NOMO-1 treated with DMSO at 0.1 percent for 48 hours (cell line): Measurements from ENCODE around the gene XAB2.

ENCODE experiments used
- DNase-seq: peaks from one replicate; lab custom pipeline; 2025; ENCODE audit not compliant: unreplicated experiment; lab: John Stamatoyannopoulos, UW

XAB2 gene

GRCh38 chr19:7633698-7634097, 4.4 kb upstream of the XAB2 start, which contains the start of gene PCP2:
Gene PCP2 (minus strand): TSS chr19:7633719. CDS start chr19:7633457, 262 bp downstream.
- DNase-seq = no peak

- DNase-seq = no peak
These were observed 3.2 kb upstream of the XAB2 start for GRCh38 chr19:7632340-7633203.

GRCh38 chr19:7631577-7631976, 2.2 kb upstream of the XAB2 start:
- no peak for DNase-seq

- no peak for DNase-seq
These were observed 595 bp downstream of the XAB2 start for GRCh38 chr19:7628589-7629311.

- DNase-seq = no peak
These were observed 2.2 kb downstream of the XAB2 start for GRCh38 chr19:7627166-7627565.

- DNase-seq = no peak
These were observed 3.5 kb downstream of the XAB2 start for GRCh38 chr19:7625763-7626372.

- DNase-seq = no peak
These were observed 4.5 kb downstream of the XAB2 start for GRCh38 chr19:7624810-7625209.

GRCh38 chr19:7623725-7624603, 5.4 kb downstream of the XAB2 start:
- no peak for DNase-seq

GRCh38 chr19:7622933-7623685, 6.2 kb downstream of the XAB2 start:
- no peak for DNase-seq

- no peak for DNase-seq
These were observed 8.6 kb downstream of the XAB2 start for GRCh38 chr19:7620442-7621412.

- DNase-seq = no peak
These were observed 9.5 kb downstream of the XAB2 start for GRCh38 chr19:7619671-7620441.

- DNase-seq = no peak
These were observed 10.4 kb downstream of the XAB2 start for GRCh38 chr19:7618771-7619510.

- DNase-seq = no peak
These were observed 11.0 kb downstream of the XAB2 start for GRCh38 chr19:7618348-7618747.

- DNase-seq = no peak
These were observed 11.6 kb downstream of the XAB2 start for GRCh38 chr19:7617735-7618134.

- DNase-seq = no peak
These were observed 12.2 kb downstream of the XAB2 start for GRCh38 chr19:7617172-7617571.

GRCh38 chr19:7614859-7615741, 14.2 kb downstream of the XAB2 start:
- DNase-seq = no peak
